AG20443 (cell line): ENCODE results near the gene DNAH3.
A peak's percentile ranks its signal among the peaks of the same experiment; 100 is the strongest.

Source experiments
- DNase-seq: peaks from one replicate; pipeline ENCODE4 v3.0.0; 2012; ENCODE audit warnings: low spot score, mixed read lengths

Gene DNAH3

DNA sequence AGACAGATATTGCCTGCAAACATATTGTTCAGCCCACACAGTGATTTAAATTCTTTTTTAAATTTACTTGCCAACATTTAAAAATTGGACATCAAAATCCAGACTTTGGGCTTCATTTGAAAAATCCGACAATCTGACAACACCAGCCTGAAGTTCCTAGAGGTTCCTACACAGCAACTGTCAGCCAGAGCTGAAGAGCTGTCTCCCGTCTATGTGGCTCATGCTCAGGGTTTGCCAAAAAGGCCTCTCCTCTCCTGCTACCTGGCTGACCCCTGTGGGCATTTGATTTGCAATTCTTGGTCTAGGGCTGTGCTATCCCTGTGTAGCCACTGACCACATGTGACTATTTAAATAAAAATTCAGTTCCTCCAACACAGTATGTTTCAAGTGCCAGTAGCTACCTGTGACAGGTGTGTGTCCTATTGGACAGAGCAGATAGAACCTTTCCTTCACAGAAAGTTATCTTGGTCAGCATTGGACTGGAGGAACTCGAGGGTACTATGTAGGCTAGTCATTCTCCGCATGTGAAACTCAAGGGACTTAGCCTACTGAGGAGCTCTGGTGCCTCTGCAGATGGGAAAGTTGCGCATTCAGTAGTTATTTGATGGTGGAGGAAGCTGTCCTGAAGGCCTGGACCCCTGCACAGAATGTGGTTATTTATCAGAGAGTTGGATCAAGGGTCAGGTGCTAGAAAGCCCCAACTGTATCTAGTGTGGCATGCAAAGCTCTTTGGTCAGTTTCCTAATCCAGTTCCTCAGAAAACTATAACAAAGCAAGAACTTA, 247.3 kb downstream of the DNAH3 start:
- no peak for DNase-seq

DNA sequence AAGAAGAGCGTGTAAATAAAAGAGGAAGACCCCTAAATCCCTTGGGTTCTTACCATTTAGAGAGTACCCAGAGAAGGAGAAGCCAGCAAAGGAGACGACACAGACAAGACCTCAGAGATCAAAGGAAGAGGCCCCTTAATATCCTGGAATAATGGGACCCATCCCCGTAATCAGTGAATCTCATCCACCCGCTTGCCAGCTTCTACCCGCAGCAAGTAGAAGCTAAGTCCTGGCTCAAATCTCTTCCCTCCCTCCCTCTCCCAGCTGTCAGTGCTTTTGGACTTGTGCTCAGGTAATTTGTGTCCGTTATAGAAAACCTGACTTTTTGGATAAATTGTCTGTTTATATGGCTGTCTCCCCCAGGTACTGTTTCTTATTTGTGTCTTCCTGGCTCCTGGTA, 248.2 kb downstream of the DNAH3 start:
- DNase-seq: no peak

DNA sequence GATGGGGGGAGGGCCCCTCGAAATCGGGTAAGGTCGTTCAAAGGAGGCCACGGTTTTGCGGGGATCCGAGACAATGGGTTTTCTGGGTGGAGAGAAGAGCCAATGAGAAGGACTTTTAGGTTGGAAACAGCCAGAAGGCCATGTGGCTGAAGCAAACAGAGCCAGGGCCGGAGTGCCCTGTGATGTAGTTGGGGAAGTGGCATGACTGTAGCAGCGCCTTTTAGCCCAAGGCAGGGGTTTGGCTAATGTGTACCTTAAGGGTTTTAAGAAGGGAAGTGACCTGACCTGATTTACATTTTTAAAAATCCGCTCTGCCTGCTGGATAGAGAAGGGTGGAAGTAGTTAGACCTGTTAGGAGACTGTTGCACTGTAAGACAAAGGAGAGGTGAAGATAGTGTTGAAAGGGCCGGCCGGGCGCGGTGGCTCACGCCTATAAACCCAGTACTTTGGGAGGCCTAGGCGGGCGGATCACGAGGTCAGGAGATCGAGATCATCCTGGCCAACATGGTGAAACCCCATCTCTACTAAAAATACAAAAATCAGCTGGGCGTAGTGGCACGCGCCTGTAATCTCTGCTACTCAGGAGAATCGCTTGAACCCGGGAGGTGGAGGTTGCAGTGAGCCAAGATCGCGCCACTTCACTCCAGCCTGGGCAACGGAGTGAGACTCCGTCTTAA, 249.1 kb downstream of the DNAH3 start:
- peak; percentile 45 for DNase-seq

DNA sequence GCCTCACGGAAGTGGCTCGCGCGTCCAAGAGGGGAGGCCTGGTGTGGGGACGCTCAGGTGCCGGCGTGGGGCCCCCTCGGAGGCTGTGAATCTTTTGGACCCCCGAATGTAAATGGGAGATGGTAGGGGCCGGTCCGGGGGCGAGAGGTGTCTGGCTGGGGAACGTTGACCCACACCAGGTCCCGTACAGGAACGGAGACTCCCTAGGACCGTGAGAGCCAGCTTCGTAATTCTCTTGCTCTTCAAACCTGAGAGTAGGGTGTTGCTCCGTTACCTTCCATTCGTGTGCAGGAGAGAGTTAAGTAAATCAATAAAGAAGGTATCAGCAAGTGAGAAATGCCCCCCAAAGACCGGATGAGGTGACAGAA, 249.6 kb downstream of the DNAH3 start:
- no peak for DNase-seq

DNA sequence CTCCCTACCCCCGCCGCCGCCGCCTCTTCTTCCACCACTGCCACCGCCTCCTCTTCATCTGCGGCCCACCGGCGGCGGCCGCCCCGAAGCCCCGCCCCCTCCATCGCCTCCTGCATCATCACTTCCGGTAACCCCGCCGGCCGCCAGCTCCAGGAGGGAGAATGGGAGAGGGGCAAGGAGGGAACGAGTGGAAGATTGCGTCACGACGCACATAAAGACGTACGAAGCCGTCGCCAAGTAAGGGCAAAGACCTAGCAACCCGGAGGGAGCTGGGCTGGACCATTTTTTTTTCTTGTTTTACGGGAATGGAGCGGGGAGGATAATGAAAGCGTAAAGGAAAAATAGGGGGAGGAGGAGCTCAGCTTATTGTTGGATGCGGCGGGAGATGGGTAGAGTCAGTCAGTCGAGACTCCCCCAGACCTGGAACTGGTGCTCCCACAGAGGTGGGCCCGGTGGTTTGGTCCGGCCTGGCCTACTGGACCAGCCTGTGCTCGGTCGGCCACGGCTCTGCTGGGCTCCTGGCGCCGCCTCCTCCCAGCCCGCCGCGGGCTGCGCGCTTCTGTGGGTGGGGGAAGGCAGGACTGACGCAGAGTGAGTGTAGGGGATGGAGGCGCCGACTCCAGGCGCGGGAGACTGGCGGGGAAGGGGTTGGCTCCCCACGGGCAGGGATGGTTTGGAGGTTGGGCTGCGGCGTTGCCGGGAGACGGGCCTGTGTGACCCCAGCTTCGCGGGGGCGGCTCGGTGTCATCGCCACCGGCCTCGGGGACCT, 250.2 kb downstream of the DNAH3 start, which contains the start of the genes DCUN1D3 and LYRM1:
Gene DCUN1D3, minus strand, starts transcription at position 60 of the 769 bp plus-strand sequence. CDS start 37,820 bp downstream, outside the sequence.
Gene LYRM1, plus strand, starts transcription at position 473 of the 769 bp plus-strand sequence. CDS start 14,785 bp downstream, outside the sequence.
- DNase-seq: peak; percentile 95

DNA sequence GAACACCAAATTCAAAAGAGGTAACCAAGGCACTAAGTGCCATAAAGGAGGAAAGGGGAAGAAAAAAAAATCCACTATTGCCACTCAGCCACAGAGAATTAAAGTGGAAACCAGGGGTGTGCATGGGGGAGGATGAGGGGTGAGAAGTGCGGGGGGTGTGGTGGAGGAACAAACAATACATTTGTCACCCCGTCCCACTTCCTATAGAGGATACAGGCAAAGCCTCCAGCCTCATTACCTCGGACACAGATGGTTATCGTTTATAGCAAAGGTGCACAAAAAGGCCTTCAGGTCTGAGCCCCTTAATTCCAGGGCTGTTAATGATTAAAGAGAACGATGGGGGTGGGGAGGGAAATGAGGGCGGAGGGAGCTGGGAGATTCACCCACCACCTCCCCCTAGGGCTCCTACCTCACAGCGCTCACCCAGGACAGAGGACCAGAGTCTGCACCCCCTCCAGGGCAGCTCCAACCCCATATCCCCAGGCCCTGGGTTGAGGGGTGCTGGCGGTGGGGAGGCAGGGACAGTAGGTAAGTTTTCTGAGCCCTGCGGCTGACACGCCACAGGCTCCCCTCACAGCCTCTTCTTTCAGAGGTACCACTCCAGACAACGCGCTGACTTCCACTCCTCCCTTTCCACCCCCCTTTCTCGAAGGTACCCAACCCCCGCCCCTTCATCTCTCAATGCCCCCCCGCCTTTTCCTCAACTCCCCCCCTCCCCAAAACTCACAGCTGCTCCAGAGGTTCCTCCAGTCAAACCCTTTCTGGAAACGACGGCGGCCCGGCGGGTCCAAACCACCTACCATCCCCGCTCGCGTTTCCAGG, 251.0 kb downstream of the DNAH3 start:
- peak; percentile 24 for DNase-seq

DNA sequence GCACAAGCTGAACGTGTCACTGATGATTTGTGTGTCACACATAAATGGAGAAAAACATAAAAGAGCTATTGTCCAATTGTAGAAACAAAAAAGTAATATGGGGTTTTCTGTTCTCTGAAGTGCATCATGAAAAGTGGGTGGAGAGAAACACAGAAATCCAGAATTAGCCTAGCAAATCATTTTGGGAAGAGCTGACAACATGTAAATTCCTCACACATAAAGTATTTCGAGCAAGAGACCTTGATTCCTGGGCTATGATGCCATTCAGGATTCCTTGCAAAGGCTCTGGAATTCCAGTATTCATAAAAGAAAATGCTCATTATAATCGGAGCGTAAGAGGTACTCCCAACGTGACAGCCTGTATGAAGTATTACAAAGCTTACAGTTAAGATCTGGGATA, 251.6 kb downstream of the DNAH3 start:
- peak; percentile 66 for DNase-seq

DNA sequence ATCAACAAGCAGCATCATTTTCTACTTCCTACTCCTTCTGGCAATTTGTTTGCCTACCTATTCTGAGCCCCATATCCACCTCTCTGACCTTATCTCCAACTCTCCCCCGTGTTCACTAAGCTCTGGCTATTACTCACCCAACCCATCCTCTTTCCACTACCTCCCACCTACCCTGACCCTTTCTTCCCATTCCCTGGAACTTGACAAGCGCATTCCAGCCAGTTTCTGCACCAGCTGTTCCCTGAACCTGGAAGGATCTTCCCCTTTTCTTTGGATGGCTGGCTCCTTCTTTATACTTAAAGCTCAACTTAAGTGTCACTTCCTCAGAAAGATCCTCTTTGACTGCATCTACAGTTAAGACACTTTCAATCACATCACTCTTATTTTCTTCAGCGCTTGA, 252.7 kb downstream of the DNAH3 start:
- DNase-seq: no peak

DNA sequence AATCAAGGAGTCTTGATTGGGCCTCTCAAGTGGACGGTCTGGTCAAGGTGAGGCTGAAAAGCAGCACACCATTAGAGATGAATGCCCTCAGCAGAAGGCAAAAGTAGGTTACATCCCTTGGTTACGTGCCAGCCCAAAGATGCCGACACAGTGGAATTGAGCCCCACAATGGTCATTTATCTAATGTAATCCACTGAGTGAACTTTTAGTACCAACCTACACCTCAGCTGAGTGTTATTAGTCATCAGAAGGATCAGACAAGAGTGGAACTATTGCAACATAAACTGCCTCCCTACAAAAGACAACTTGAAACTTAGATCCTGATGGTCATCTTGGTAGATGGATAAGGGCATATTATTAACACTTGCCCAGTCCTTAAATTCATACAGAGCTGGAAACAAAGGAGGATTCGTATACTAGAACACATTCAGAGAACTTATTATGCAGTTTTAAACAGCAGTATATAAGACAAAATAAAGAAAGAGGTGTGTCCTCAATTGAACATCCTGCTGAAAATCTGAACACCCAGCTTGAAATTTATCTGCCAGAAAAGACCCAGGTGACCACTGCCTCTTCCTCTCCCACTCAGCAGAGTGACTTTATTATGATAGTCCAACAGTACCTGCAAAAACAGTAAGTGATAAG, 253.3 kb downstream of the DNAH3 start:
- peak; percentile 21 for DNase-seq

DNA sequence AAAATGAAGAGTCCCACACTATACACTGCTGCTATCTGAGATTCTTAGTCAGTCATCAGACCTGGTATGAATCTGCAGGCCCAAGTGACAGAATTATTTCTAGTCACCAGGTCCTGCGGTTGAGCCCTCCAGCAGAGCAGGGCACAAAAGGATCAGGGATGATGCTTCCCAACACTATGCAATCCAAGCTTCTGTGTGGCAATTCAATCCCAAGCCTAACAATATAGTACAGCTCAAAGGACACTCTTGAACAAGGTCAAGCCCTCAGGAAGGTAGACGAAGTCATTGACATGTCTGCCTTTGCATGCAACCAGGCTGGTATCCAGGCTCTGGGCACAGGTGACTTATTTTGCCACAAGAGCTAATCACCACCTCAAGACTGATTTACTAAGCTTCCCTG, 256.3 kb downstream of the DNAH3 start:
- no peak for DNase-seq

DNA sequence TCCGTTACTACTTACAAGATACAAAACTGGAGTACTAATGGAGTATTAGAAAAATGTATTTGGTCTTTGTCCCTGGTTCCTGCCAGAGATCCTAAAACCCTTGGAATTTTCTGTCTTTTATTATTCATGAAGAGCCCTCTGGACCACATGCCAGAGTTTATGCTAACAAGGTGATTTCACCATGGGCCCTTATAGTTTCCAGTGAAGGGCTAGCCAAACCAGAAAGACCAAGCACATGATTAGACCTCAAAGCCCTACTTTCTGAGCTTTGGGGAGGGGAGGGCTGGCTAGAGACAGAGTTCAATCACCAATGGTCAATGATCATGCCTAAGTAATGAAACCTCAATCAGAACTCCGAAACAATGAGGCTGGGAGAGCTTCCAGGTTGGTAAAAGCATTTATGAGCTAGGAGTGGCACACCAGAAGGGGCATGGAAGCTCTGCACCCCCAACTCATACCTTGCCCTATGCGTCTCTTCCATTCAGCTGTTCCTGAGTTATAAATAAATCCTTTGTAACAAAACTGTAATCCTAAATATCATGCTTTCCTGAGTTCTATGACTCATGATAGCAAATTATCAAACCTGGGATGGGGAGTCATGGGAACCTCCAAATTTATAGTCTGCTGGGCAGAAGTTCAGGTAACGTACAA, 260.9 kb downstream of the DNAH3 start:
- no peak for DNase-seq

DNA sequence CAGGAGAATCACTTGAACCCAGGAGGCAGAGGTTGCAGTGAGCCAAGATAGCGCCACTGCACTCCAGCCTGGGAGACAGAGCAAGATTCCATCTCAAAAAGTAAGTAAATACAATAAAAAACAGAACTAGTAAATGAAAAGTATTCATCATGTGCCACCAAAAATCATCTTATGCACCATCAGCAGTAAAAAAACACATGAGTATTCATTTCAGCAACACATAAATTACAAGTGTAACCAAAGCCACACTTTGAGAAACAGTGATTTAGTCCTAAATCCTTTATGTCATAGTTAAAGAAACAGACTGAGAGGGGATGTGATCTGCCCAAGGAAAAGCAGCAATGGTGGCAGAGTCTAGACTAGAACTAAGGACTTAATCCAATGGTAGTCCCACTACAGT, 263.4 kb downstream of the DNAH3 start:
- DNase-seq: no peak

DNA sequence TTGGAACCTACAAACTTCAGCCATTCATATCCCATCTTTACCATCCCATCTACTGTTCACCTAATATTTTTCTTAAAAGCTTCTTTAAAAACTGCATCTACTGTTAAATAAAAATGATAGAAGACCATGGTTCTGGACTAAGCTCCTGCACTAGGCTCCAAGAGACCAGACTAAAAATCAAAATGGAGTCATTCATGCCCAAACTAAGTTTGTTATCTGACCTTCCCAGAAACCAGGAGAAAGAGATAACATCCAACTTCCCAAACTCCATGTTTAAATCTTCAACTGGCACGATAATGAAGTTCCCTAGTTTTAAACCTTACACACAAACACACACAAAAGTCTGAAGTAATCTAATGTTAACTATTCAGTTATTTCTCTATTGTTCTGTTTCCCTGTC, 264.3 kb downstream of the DNAH3 start:
- no peak for DNase-seq

DNA sequence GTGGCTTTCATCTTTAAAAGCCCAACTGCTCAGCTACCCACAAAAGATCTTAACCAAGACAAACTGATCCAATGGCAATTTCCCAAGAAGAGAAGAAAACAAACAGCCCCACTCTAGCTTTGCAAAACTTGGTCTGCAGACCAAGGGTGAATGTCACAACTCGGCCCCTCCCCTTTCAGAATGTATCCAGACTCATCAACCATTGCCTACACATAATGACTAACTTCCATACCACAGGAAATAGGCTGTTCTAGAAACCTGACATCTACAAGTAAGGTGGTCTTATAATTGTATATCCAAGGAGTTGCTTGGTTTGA, 266.4 kb downstream of the DNAH3 start:
- no peak for DNase-seq

DNA sequence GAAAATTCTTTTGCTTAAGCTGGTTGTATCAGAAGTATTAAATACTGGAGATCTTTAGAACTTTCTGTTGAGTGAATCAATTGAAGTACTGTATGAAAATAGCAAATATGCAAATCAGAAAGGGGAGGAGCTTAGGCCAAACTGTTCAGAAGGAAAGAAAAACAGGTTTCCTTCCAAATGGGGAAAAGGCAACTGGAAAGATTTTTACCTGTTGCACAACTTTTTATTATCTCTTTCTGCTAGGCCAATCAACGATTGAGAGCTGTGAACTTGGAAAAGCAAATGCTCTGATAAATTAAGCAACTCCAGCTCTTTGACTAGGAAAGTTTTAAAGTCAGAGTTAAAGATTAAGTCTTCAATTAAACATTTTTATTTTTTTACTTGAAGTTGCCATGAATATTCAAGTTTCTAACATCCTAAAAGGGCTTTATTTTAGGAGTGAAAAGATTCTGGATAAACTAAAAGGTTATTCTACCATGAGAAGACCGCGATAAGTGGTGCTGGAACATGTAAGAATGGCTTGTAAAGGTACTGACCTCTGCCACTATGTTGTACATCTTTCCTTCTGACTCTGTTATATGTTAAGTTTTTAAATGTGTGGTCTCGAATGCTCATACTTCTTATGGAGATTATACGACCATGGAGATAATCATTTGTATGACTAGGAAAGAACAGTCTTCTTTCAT, 266.9 kb downstream of the DNAH3 start:
- no peak for DNase-seq
